Vagina (tissue), 2 donors: ENCODE measurements around the gene HOXA7. TPM values are rescaled to one million over a fixed set of nuclear protein-coding genes. Genes with fewer than 3 reads are reported as not detected.
A peak's percentile ranks its signal among the peaks of the same experiment; 100 is the strongest.

Source experiments
- DNase-seq, 2 donors: peaks; one replicate each; pipeline ENCODE4 v3.0.0-alpha.2; 2017; ENCODE audit errors: extremely low spot score in 2 of 2
- H3K27ac ChIP-seq: fragments of 200-600 bp; sonication (generic); one replicate; pipeline ENCODE4 v1.5.1; 2019
- H3K27me3 ChIP-seq: fragments of 200-600 bp; sonication (generic); one replicate; pipeline ENCODE4 v1.5.1; 2019
- H3K36me3 ChIP-seq, 2 donors: fragments of 200-600 bp; sonication (generic); one replicate each; pipeline ENCODE4 v1.5.1; 2017 to 2019
- H3K4me1 ChIP-seq: fragments of 200-600 bp; sonication (generic); one replicate; pipeline ENCODE4 v1.5.1; 2019
- H3K4me3 ChIP-seq, 2 donors: fragments of 200-600 bp; sonication (generic); 1 replicate in 1 of 2; 2 replicates in 1 of 2; pipeline ENCODE4 v1.5.1; 2016 to 2019
- H3K9me3 ChIP-seq: fragments of 200-600 bp; sonication (generic); one replicate; pipeline ENCODE4 v1.5.1; 2019
- POLR2A ChIP-seq, 2 donors: fragments of 450-650 bp; IDR thresholded peaks; one replicate each; pipeline ENCODE4 v1.6.1; 2017; ENCODE audit warnings: antibody characterized with exemption in 2 of 2, mild to moderate bottlenecking in 2 of 2, moderate library complexity in 2 of 2
- POLR2AphosphoS5 ChIP-seq, 2 donors: sonication (generic); formaldehyde crosslinking; IDR thresholded peaks; one replicate each; pipeline ENCODE4 v1.9.0; 2017; ENCODE audit warnings: antibody characterized with exemption in 2 of 2, mild to moderate bottlenecking in 2 of 2, low read depth in 1 of 2; ENCODE audit not compliant: insufficient read depth in 1 of 2
- intact Hi-C: fragments of 100-400 bp; cut with DNase I; formaldehyde crosslinking; loops from one replicate; pipeline ENCODE4 v1.15.1; 2023
- total RNA-seq: library from RNA; depleted of rRNA; stranded (reverse); fragments of >200 nt; gene quantifications from one replicate; pipeline ENCODE4 v1.2.3, GENCODE V29; 2016
- TF ChIP-seq, protein P1 (sequence below), 3 experiments: fragments of 450-650 bp in 2 of 3; fragments of 200-600 bp in 1 of 3; sonication (generic) in 1 of 3; IDR thresholded peaks; one replicate each; pipeline ENCODE4 v1.5.1; 2017 to 2019; ENCODE audit warnings: antibody characterized with exemption in 3 of 3, mild to moderate bottlenecking in 2 of 3, moderate library complexity in 2 of 3

The HOXA7 gene
- total RNA-seq, 1 donor from 2014 or later = 23.8 TPM

DNA sequence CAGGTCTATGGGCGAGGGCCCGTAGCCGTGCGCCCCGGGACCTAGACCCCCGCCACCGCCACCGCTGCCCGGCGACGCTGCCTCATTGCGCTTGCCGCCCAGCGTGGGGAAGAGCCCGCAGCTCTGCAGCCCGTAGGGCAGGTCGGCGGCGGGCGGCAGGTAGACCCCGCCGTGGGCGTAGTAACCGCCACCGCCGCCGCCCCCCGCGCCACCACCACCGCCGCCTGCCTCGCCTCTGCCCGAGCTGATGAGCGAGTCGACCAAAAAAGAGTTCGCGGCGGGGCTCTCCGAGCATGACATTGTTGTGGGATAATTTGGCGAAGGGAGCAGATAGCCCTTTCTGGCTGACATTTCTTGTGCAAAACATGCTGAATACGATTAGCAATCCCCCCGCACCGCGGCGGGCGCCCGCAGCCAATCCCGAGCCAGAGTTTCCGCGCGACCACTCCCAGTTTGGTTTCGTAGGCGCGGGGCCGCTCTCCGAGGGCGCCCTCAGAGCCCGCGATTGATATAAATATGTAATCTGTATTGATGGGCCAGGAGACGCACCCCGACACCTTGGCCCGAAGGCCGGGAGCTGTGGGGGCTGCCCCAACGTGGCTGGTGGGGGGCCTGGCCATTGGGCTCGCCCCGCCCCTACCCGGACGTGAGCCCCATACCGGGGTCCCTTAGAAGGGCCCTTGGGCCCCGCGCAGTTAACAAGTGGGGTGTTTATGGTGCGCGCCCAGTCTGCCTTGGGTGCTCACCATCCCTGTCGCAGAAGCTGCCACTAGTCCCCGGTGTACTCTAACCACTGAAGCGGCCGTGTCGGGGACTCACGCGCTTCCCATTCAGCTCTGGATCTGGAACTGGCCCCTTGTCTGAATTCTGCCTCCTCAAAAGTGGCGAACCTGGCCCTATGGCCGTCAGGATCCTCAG lies 17.7 kb upstream of the HOXA7 start, which contains the start of gene HOXA10:
Gene HOXA10 (minus strand): TSS at position 365 of the 918 bp plus-strand sequence. CDS start 14 bp downstream, at position 351.
- TF ChIP-seq, protein P1, sequence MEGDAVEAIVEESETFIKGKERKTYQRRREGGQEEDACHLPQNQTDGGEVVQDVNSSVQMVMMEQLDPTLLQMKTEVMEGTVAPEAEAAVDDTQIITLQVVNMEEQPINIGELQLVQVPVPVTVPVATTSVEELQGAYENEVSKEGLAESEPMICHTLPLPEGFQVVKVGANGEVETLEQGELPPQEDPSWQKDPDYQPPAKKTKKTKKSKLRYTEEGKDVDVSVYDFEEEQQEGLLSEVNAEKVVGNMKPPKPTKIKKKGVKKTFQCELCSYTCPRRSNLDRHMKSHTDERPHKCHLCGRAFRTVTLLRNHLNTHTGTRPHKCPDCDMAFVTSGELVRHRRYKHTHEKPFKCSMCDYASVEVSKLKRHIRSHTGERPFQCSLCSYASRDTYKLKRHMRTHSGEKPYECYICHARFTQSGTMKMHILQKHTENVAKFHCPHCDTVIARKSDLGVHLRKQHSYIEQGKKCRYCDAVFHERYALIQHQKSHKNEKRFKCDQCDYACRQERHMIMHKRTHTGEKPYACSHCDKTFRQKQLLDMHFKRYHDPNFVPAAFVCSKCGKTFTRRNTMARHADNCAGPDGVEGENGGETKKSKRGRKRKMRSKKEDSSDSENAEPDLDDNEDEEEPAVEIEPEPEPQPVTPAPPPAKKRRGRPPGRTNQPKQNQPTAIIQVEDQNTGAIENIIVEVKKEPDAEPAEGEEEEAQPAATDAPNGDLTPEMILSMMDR (IDR thresholded peaks at IDR 0.05) = no peak
- peak in 1 of 2 donors; percentile 90 for TF ChIP-seq POLR2AphosphoS5 (IDR thresholded peaks at IDR 0.05; ENCODE audit: insufficient read depth in 1 of 2, low read depth in 1 of 2)
- no peak for TF ChIP-seq POLR2A (IDR thresholded peaks at IDR 0.05)
- peaks cover 46% of the 10 kb centered on the region for H3K4me1 ChIP-seq
- no peaks in the 10 kb centered on the region for H3K9me3 ChIP-seq
- intact Hi-C loops = no loop called here
- peak within 1 kb of the TSS; percentile 99 for H3K27ac ChIP-seq
- no peak for DNase-seq
- peak within 1 kb of the TSS; percentile 56 to 64 for H3K4me3 ChIP-seq
- H3K36me3 ChIP-seq = no peaks in the 10 kb centered on the region
- no peaks in the 10 kb centered on the region for H3K27me3 ChIP-seq

DNA sequence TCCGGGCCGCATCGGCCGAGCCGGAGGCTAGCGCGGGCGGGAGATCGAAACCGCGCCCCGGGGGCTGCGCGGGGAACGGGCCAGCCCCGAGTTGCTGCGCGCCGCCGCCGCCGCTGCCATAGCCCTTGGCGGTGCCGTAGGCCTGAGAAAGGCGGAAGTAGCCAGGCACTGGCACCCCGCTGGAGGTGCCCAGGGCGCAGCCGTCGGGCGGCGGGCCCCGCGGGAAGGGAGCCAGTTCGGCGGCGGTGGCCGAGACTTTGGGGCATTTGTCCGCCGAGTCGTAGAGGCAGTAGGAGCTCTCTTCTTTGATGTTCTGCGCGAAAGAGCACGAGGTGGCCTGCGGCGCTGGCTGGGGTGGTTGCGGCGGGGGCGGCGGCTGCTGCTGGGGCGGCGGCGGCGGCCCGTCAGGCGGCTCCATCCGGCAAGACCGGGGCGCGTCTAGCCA lies 17.1 kb upstream of the HOXA7 start:
- Histone ChIP-seq H3K36me3 (no peaks in the 10 kb centered on the region), H3K9me3 (no peaks in the 10 kb centered on the region), H3K27ac (peak overlapping the region; percentile 99), H3K27me3 (no peaks in the 10 kb centered on the region), H3K4me1 (peaks cover 48% of the 10 kb centered on the region), H3K4me3 (peak overlapping the region; percentile 56 to 64)
- no peak for DNase-seq
- no peak for TF ChIP-seq POLR2AphosphoS5 (IDR thresholded peaks at IDR 0.05; ENCODE audit: insufficient read depth in 1 of 2, low read depth in 1 of 2)
- TF ChIP-seq POLR2A (IDR thresholded peaks at IDR 0.05) = no peak
- TF ChIP-seq, protein P1 (IDR thresholded peaks at IDR 0.05) = no peak
- intact Hi-C loops = no loop called here

DNA sequence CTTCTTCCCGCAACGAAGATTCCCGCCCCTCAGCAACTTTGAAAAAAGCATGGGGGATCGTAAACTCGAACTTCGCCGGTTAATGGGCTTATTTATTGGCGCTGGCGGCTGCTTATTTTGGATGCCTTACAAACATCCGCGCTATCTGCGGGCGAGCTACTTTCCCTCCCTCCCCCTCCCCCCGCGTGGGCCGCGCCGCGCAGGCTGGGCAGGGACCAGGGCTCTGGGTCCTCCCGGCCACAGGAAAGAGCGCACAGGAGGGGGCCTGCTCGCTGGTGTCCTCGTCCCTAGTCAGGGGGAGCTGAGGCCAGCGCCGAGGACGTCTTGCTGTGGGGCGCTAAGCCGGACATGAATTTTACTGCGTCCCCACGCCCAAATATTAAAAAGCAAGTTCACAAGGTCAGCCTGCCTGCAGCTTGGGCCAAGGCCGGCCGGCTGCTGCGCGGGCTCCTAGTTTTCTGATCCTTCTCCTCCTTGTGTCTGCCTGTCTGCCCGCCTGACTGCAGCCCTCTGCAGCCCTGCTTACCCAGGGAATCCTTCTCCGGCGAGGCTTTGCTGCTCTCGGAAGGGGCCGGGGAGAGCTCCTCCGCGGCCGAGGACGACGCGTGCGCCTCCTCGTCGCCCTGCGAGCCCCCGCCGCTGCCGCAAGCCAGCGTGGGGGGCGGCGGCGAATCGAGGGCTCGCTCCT lies 16.5 kb upstream of the HOXA7 start:
- no peaks in the 10 kb centered on the region for H3K27me3 ChIP-seq
- intact Hi-C loops = no loop called here
- no peaks in the 10 kb centered on the region for H3K9me3 ChIP-seq
- peak overlapping the region; percentile 56 to 64 for H3K4me3 ChIP-seq
- H3K4me1 ChIP-seq = peaks cover 54% of the 10 kb centered on the region
- H3K27ac ChIP-seq = peak overlapping the region; percentile 99
- H3K36me3 ChIP-seq = no peaks in the 10 kb centered on the region
- peak in 1 of 2 donors; percentile 61 for TF ChIP-seq POLR2A (IDR thresholded peaks at IDR 0.05)
- peak; percentile 66 to 96 for TF ChIP-seq POLR2AphosphoS5 (IDR thresholded peaks at IDR 0.05; ENCODE audit: insufficient read depth in 1 of 2, low read depth in 1 of 2)
- TF ChIP-seq, protein P1 (IDR thresholded peaks at IDR 0.05) = no peak
- no peak for DNase-seq

DNA sequence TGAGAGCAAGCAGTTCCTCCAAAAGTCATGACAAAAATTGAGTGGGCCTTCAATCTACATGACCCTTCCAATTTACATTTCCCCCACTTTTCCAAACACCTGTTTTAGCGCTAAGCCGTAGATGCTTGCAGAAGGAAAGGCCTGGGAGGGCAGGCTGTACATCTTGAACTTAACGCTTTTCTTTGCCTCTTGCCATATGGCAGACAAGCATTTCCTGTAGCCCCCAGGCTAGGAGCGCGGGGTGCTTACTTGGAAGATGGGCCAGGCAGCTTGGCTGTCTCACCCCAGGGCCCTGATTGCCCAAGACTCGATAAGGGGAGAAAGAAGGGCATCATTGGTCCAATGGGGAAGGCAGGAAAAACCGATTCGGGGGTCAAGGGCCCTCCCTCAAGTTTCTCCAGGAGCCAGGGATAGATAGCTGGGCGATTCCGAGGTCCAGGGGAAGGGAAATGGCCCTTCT lies 15.9 kb upstream of the HOXA7 start:
- no peaks in the 10 kb centered on the region for H3K9me3 ChIP-seq
- DNase-seq = no peak
- intact Hi-C loops = no loop called here
- peak overlapping the region; percentile 56 to 64 for H3K4me3 ChIP-seq
- peak overlapping the region; percentile 99 for H3K27ac ChIP-seq
- peaks cover 57% of the 10 kb centered on the region for H3K4me1 ChIP-seq
- no peaks in the 10 kb centered on the region for H3K36me3 ChIP-seq
- TF ChIP-seq POLR2AphosphoS5 (IDR thresholded peaks at IDR 0.05; ENCODE audit: insufficient read depth in 1 of 2, low read depth in 1 of 2) = no peak
- no peak for TF ChIP-seq POLR2A (IDR thresholded peaks at IDR 0.05)
- TF ChIP-seq, protein P1 (IDR thresholded peaks at IDR 0.05) = no peak
- no peaks in the 10 kb centered on the region for H3K27me3 ChIP-seq
